ENCODE data around the gene IL36A. TPM values are rescaled to one million over a fixed set of nuclear protein-coding genes. Genes with fewer than 3 reads are reported as not detected.

Gene IL36A
- total RNA-seq, 1 donor from 2014 or later: not detected

- H3K4me3 Mint-ChIP-seq (ENCODE audit: unreplicated experiment): no peak overlapping the region
- no peak for DNase-seq (ENCODE audit: low spot score)
- H3K27ac Mint-ChIP-seq (ENCODE audit: unreplicated experiment): no peak overlapping the region
- peaks cover 8% of the 10 kb centered on the region for H3K9me3 Mint-ChIP-seq (ENCODE audit: low read depth)
- no peaks in the 10 kb centered on the region for H3K4me1 Mint-ChIP-seq (ENCODE audit: low read depth)
- TF ChIP-seq, protein P1, sequence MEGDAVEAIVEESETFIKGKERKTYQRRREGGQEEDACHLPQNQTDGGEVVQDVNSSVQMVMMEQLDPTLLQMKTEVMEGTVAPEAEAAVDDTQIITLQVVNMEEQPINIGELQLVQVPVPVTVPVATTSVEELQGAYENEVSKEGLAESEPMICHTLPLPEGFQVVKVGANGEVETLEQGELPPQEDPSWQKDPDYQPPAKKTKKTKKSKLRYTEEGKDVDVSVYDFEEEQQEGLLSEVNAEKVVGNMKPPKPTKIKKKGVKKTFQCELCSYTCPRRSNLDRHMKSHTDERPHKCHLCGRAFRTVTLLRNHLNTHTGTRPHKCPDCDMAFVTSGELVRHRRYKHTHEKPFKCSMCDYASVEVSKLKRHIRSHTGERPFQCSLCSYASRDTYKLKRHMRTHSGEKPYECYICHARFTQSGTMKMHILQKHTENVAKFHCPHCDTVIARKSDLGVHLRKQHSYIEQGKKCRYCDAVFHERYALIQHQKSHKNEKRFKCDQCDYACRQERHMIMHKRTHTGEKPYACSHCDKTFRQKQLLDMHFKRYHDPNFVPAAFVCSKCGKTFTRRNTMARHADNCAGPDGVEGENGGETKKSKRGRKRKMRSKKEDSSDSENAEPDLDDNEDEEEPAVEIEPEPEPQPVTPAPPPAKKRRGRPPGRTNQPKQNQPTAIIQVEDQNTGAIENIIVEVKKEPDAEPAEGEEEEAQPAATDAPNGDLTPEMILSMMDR (IDR thresholded peaks at IDR 0.05): no peak
- no peaks in the 10 kb centered on the region for H3K36me3 Mint-ChIP-seq (ENCODE audit: low read depth)
- H3K27me3 Mint-ChIP-seq (ENCODE audit: low read depth): peaks cover 49% of the 10 kb centered on the region
These were observed 13.2 kb downstream of the IL36A start for GRCh38 chr2:113018509-113018908.

DNA sequence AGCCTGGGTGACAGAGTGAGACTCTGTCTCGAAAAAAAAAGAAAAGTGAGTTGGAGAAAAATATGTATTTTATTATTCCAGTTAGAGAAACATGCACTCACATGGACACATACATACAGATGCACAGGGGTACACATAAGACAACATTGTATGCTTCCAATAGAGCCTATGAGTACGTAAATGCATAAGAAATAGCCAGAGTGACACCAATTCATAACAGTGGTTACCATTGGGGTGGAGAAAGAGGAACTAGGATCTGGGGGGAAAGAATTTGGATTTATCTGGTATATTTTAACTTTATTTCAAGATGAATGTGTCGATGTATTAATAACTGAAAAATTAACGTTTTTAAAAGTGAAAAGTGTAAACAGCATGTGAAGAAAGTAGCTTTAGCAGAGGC, 16.1 kb downstream of the IL36A start:
- DNase-seq (ENCODE audit: low spot score): no peak
- Mint-ChIP-seq H3K27me3 (ENCODE audit: low read depth) (peaks cover 58% of the 10 kb centered on the region), H3K4me1 (ENCODE audit: low read depth) (no peaks in the 10 kb centered on the region), H3K9me3 (ENCODE audit: low read depth) (peaks cover 8% of the 10 kb centered on the region), H3K4me3 (ENCODE audit: unreplicated experiment) (no peak overlapping the region), H3K36me3 (ENCODE audit: low read depth) (no peaks in the 10 kb centered on the region), H3K27ac (ENCODE audit: unreplicated experiment) (no peak overlapping the region)
- TF ChIP-seq, protein P1 (IDR thresholded peaks at IDR 0.05): no peak

DNA sequence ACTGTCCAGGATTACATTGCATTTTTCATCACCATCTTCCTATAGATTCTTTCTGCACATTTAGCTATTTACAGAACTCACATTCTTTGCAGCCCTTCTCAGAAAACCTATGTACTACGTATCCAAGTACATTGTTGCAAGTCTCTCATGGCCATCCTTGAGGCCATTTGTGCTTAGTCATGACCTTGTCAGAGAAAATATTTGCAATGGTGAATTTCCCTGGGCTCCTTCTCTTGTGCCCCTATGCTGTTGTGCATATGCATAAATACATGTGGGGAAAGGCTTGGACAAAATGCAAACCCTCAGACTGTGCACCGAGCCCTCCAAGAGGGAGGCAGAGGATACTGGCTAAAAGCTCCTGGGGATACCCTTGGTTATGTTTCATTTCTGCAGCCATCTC, 19.5 kb downstream of the IL36A start:
- H3K27me3 Mint-ChIP-seq (ENCODE audit: low read depth): peaks cover 59% of the 10 kb centered on the region
- no peak for DNase-seq (ENCODE audit: low spot score)
- TF ChIP-seq, protein P1 (IDR thresholded peaks at IDR 0.05): no peak
- H3K27ac Mint-ChIP-seq (ENCODE audit: unreplicated experiment): no peak overlapping the region
- H3K4me3 Mint-ChIP-seq (ENCODE audit: unreplicated experiment): no peak overlapping the region
- no peaks in the 10 kb centered on the region for H3K36me3 Mint-ChIP-seq (ENCODE audit: low read depth)
- no peaks in the 10 kb centered on the region for H3K9me3 Mint-ChIP-seq (ENCODE audit: low read depth)
- H3K4me1 Mint-ChIP-seq (ENCODE audit: low read depth): no peaks in the 10 kb centered on the region

DNA sequence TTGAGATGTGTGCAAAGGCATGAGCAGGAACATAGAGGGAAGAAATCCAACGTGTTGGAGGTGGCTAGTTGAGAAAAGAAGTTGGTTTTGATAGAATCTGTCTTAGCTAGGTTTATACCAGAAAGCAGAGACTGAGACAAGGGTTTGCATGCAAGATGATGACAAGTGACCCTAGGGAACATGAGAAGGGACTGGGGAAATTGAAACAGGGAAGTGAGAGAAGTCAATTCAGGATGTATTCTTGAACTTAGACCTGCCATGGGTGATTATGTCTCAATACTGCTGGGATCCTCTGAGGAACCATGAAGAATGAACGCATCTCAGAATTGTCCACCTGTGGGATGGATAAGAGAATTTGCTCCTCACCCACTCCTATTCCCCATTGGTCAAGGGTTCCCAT, 20.5 kb downstream of the IL36A start:
- H3K27me3 Mint-ChIP-seq (ENCODE audit: low read depth): peaks cover 63% of the 10 kb centered on the region

DNA sequence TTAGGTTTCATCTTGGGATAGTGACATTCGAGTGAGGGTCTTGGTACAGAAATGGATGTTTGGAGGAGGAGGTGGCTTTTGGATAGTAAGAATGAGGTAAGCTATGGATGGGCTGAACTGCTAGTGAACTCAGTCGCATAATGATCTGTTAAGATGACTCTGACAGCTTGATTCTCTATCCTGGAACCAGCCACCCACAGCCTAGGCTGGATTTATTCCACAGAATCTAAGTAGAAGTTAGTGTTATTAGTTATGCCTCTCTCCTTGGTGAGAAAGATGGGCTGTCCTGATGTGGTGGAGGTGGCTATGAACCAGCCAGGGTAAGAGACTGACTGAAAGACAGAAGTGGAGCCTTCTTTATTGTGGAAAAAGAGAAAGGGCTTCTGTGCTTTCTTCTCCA, 22.4 kb downstream of the IL36A start:
- Mint-ChIP-seq H3K36me3 (ENCODE audit: low read depth) (no peaks in the 10 kb centered on the region), H3K9me3 (ENCODE audit: low read depth) (no peaks in the 10 kb centered on the region), H3K27me3 (ENCODE audit: low read depth) (peaks cover 73% of the 10 kb centered on the region), H3K27ac (ENCODE audit: unreplicated experiment) (no peak overlapping the region), H3K4me3 (ENCODE audit: unreplicated experiment) (no peak overlapping the region), H3K4me1 (ENCODE audit: low read depth) (no peaks in the 10 kb centered on the region)
- DNase-seq (ENCODE audit: low spot score): no peak
- TF ChIP-seq, protein P1 (IDR thresholded peaks at IDR 0.05): no peak

More for the DNA sequence above, 20.5 kb downstream of the IL36A start:
- Mint-ChIP-seq H3K4me1 (ENCODE audit: low read depth) (no peaks in the 10 kb centered on the region), H3K36me3 (ENCODE audit: low read depth) (no peaks in the 10 kb centered on the region), H3K4me3 (ENCODE audit: unreplicated experiment) (no peak overlapping the region), H3K27ac (ENCODE audit: unreplicated experiment) (no peak overlapping the region), H3K9me3 (ENCODE audit: low read depth) (no peaks in the 10 kb centered on the region)
- TF ChIP-seq, protein P1 (IDR thresholded peaks at IDR 0.05): no peak
- no peak for DNase-seq (ENCODE audit: low spot score)
